Effector memory CD4-positive, alpha-beta T cell (primary cell): ENCODE measurements around the gene KIAA1328.

Source experiments
- DNase-seq, 3 donors: peaks; one replicate each; pipeline ENCODE4 v3.0.0-alpha.2; 2020
- H3K27ac ChIP-seq: 2 replicates; pipeline ENCODE4 v1.7.0; 2013; ENCODE audit warnings: mild to moderate bottlenecking, low read length, moderate library complexity; ENCODE audit not compliant: insufficient read depth, poor library complexity, severe bottlenecking
- H3K27me3 ChIP-seq: replicated peaks from 2 replicates; pipeline ENCODE4 v1.7.0; 2013; ENCODE audit warnings: mild to moderate bottlenecking, low read length; ENCODE audit not compliant: insufficient read depth, control insufficient read depth, poor library complexity, severe bottlenecking
- H3K36me3 ChIP-seq: 2 replicates; pipeline ENCODE4 v1.7.0; 2013; ENCODE audit warnings: mild to moderate bottlenecking, low read length, moderate library complexity; ENCODE audit not compliant: control insufficient read depth, insufficient read depth
- H3K4me1 ChIP-seq: 2 replicates; pipeline ENCODE4 v1.7.0; 2013; ENCODE audit warnings: low read length, mild to moderate bottlenecking; ENCODE audit not compliant: control insufficient read depth, insufficient read depth, poor library complexity, severe bottlenecking
- H3K4me3 ChIP-seq: 2 replicates; pipeline ENCODE4 v1.7.0; 2013; ENCODE audit warnings: low read length, low read depth, mild to moderate bottlenecking; ENCODE audit not compliant: insufficient read depth, poor library complexity, severe bottlenecking
- H3K9me3 ChIP-seq: 2 replicates; pipeline ENCODE4 v1.7.0; 2013; ENCODE audit warnings: mild to moderate bottlenecking, low read length, moderate library complexity; ENCODE audit not compliant: control insufficient read depth
- total RNA-seq, 3 donors: gene quantifications; one replicate each; lab custom pipeline; 2026; lab: John Stamatoyannopoulos, UW

KIAA1328 gene
- 17.2 to 22.8 (median 17.8) reads per million in 3 donors for total RNA-seq

GRCh38 chr18:36828630-36829361 lies at the start of gene KIAA1328, which contains the start of gene TPGS2:
Gene KIAA1328 (plus strand): TSS chr18:36829127. CDS start chr18:36829139, 12 bp downstream.
Gene TPGS2 (minus strand): TSS chr18:36829002. CDS start chr18:36828767, 235 bp downstream.
- Histone ChIP-seq H3K27ac (peak within 1 kb of the TSS; percentile 64), H3K36me3 (no peaks in the 10 kb centered on the region), H3K9me3 (no peaks in the 10 kb centered on the region), H3K4me3 (peak within 1 kb of the TSS; percentile 94), H3K4me1 (no peaks in the 10 kb centered on the region), H3K27me3 (no peaks in the 10 kb centered on the region)
- peak; percentile 83 to 90 (median 86) for DNase-seq

DNA sequence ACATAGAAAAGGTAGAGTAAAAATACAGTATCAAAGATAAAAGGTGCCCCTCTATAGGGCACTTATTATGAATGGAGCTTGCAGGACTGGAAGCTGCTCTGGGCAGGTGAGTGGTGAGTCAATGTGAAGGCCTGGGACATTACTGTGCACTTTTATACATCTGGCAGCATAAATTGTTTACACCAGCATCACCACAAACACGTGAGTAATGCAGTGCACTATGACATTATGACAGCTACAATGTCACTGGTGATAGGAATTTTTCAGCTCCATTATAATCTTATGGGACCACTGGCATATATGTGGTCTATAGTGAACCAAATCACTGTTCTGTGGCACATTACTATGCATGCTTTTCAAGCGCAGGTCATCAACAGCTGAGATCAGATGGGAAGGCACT lies 48.2 kb upstream of the KIAA1328 start:
- no peaks in the 10 kb centered on the region for H3K9me3 ChIP-seq
- DNase-seq: no peak

GRCh38 chr18:36782710-36783109 lies 46.2 kb upstream of the KIAA1328 start:
- Histone ChIP-seq H3K27me3 (no peaks in the 10 kb centered on the region), H3K27ac (no peak overlapping the region), H3K9me3 (no peaks in the 10 kb centered on the region), H3K4me3 (no peak overlapping the region), H3K36me3 (no peaks in the 10 kb centered on the region), H3K4me1 (no peaks in the 10 kb centered on the region)
- DNase-seq: no peak

More for the DNA sequence above, 48.2 kb upstream of the KIAA1328 start:
- Histone ChIP-seq H3K27ac (no peak overlapping the region), H3K36me3 (no peaks in the 10 kb centered on the region), H3K4me1 (no peaks in the 10 kb centered on the region), H3K4me3 (no peak overlapping the region), H3K27me3 (no peaks in the 10 kb centered on the region)

DNA sequence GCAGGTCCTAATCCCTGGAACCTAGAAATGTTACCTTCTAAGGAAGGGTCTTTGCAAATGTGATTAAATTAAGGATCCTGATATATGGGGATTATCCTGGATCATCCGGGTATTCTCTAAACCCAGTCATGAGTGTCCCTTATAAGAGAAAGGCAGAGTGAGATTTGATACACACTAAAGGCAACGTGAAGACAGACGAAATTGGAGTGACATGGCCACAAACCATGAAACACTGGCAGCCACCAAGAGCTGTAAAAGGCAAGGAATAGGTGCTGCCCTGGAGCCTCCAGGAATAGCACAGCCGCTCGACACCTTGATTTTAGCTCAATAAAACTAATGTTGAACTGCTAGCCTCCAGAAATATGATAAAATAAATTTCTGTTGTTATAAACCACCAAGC lies 45.1 kb upstream of the KIAA1328 start:
- no peak for DNase-seq
- no peak overlapping the region for H3K4me3 ChIP-seq

DNA sequence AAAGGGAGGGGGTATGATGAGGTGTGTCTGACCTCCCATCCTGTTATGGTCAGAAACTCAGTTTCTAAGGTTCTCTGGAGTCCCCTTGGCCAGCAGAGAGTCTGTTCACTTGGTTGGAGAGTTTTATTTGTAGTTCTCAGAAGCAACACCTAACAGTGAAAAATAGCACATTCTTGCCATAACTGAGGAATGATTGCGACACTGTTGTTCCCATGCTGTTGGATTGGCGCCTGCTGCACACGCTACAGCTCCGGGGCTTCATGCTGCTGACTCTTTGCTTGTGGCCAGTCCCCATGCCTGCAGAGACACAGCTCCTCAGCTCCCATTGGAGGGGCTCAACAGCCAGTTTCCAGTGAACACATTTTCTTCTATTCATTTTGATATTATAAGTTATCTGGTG lies 42.2 kb upstream of the KIAA1328 start:
- H3K9me3 ChIP-seq: no peaks in the 10 kb centered on the region
- peaks cover 9% of the 10 kb centered on the region for H3K36me3 ChIP-seq
- H3K27ac ChIP-seq: no peak overlapping the region
- no peak overlapping the region for H3K4me3 ChIP-seq
- DNase-seq: no peak
- H3K4me1 ChIP-seq: no peaks in the 10 kb centered on the region
- no peaks in the 10 kb centered on the region for H3K27me3 ChIP-seq

More for the DNA sequence above, 45.1 kb upstream of the KIAA1328 start:
- H3K27me3 ChIP-seq: no peaks in the 10 kb centered on the region
- H3K9me3 ChIP-seq: no peaks in the 10 kb centered on the region
- no peaks in the 10 kb centered on the region for H3K4me1 ChIP-seq
- H3K36me3 ChIP-seq: peaks cover under 1% of the 10 kb centered on the region
- H3K27ac ChIP-seq: no peak overlapping the region

DNA sequence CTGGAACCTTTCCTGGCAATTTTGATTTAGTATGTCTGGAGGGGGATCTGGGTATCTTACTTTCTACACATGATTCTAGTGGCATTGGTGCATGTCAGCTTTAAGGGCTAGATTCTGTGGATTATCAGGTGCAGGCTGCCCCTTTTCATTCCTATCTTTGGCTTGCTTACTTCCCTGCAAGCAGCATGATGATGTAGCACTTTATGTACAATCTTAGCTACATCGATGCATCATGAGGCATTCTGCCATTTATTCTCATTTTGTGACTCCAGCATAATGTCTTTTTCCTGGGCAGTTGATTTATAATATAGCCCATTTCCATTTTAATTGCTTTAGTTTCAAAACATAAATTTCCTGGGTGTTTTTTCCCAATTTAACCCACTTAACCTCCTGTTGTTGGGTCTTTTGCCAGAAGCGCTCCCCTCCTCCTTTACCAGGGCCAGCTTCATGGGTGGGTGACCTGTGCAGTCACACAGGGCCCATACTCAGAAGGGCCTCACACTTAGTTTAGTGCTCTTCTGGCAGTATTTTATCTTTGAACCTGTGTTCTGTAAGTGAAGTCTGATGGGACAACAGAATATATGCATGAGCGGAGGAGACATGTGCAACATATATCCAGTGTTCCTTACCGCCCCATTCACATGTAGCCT lies 36.2 kb upstream of the KIAA1328 start:
- no peak for DNase-seq
- H3K9me3 ChIP-seq: no peaks in the 10 kb centered on the region
- no peaks in the 10 kb centered on the region for H3K27me3 ChIP-seq
- no peak overlapping the region for H3K4me3 ChIP-seq
- peaks cover 20% of the 10 kb centered on the region for H3K36me3 ChIP-seq
- no peaks in the 10 kb centered on the region for H3K4me1 ChIP-seq
- no peak overlapping the region for H3K27ac ChIP-seq

GRCh38 chr18:36798738-36799473 lies 30.0 kb upstream of the KIAA1328 start:
- Histone ChIP-seq H3K4me1 (no peaks in the 10 kb centered on the region), H3K27me3 (no peaks in the 10 kb centered on the region), H3K9me3 (no peaks in the 10 kb centered on the region), H3K36me3 (peaks cover 53% of the 10 kb centered on the region), H3K27ac (no peak overlapping the region), H3K4me3 (no peak overlapping the region)
- no peak for DNase-seq

DNA sequence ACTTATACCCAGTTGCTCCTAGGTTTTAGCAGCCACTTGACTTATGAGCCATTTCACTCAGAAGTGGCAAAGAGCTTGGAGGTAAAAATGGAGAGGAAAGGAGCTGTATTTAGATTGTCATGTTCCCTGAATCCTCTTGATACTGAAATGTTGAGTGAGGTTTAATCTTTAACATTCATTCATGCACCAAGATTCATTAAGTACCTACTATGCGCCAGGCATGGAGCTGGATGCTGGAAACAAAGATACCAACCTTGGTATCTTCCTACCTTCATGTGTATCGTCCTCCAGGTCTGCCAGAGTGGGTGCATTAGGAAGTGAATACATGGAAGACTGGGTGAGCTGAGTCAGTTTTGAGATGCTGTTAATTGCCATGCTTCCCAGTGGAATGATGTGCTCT lies 23.8 kb upstream of the KIAA1328 start:
- no peak for DNase-seq
- Histone ChIP-seq H3K9me3 (no peaks in the 10 kb centered on the region), H3K36me3 (peaks cover 56% of the 10 kb centered on the region), H3K4me1 (no peaks in the 10 kb centered on the region), H3K27me3 (no peaks in the 10 kb centered on the region), H3K27ac (no peak overlapping the region), H3K4me3 (no peak overlapping the region)

DNA sequence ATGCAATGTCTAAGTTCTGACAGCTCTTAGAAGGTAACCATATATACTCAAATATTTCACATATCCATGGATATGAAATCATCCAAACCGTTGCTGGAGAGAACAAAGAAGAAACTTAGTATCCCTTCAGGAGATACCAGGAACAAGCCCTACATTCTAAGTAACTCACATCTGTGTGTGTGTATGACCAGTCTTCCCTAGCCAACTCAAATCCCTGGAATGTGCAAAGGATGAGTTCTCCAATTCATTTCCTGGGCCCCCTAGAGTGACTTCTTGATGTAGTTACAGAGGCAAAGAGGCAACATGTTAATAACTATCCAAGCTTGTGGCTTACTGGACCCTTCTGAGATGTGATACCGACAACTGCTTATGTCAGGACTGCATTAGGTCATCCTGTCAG lies 20.2 kb upstream of the KIAA1328 start:
- H3K9me3 ChIP-seq: no peaks in the 10 kb centered on the region
- no peak for DNase-seq
- H3K27me3 ChIP-seq: no peaks in the 10 kb centered on the region
- peaks cover 36% of the 10 kb centered on the region for H3K36me3 ChIP-seq
- H3K4me1 ChIP-seq: no peaks in the 10 kb centered on the region
- no peak overlapping the region for H3K4me3 ChIP-seq
- no peak overlapping the region for H3K27ac ChIP-seq
